Smooth muscle cell (in vitro differentiated cells): ENCODE data around the gene LRIT2. TPM values are rescaled to one million over a fixed set of nuclear protein-coding genes. Genes with fewer than 3 reads are reported as not detected.
A peak's percentile ranks its signal among the peaks of the same experiment; 100 is the strongest.

Experiments used
- DNase-seq: peaks from one replicate; lab custom pipeline; 2025; ENCODE audit not compliant: unreplicated experiment; lab: John Stamatoyannopoulos, UW
- H2AFZ ChIP-seq: fragments of 200-600 bp; sonication (generic); 2 replicates; pipeline ENCODE4 v1.6.0; 2016; ENCODE audit warnings: antibody characterized with exemption, low read depth, mild to moderate bottlenecking
- H3F3A ChIP-seq: fragments of 200-600 bp; sonication (generic); 2 replicates; pipeline ENCODE4 v1.6.0; 2017; ENCODE audit warnings: antibody characterized with exemption, low read depth
- H3K27ac ChIP-seq: fragments of 200-600 bp; sonication (generic); 2 replicates; pipeline ENCODE4 v1.5.1; 2016; ENCODE audit warnings: low read depth, mild to moderate bottlenecking
- H3K27me3 ChIP-seq: fragments of 200-600 bp; sonication (generic); 2 replicates; pipeline ENCODE4 v1.6.1; 2016; ENCODE audit warnings: low read depth, mild to moderate bottlenecking
- H3K36me3 ChIP-seq: fragments of 200-600 bp; sonication (generic); 2 replicates; pipeline ENCODE4 v1.5.1; 2016; ENCODE audit warnings: low read depth
- H3K4me1 ChIP-seq: fragments of 200-600 bp; sonication (generic); 2 replicates; pipeline ENCODE4 v1.5.1; 2016; ENCODE audit warnings: low read depth
- H3K4me2 ChIP-seq: fragments of 200-600 bp; sonication (generic); 2 replicates; pipeline ENCODE4 v1.6.0; 2016; ENCODE audit warnings: mild to moderate bottlenecking
- H3K4me3 ChIP-seq: fragments of 200-600 bp; sonication (generic); 2 replicates; pipeline ENCODE4 v1.5.1; 2016; ENCODE audit warnings: mild to moderate bottlenecking
- H3K79me2 ChIP-seq: fragments of 200-600 bp; sonication (generic); 2 replicates; pipeline ENCODE4 v1.6.0; 2016; ENCODE audit warnings: low read depth, mild to moderate bottlenecking
- H3K9ac ChIP-seq: fragments of 200-600 bp; sonication (generic); 2 replicates; pipeline ENCODE4 v1.6.0; 2016; ENCODE audit warnings: low read depth
- H3K9me3 ChIP-seq: fragments of 200-600 bp; sonication (generic); replicated peaks from 2 replicates; pipeline ENCODE4 v1.5.1; 2016; ENCODE audit warnings: low read depth
- H4K20me1 ChIP-seq: fragments of 200-600 bp; sonication (generic); 2 replicates; pipeline ENCODE4 v1.6.0; 2016; ENCODE audit warnings: low read depth
- CTCF ChIP-seq: fragments of 200-600 bp; sonication (generic); IDR thresholded peaks from 2 replicates; pipeline ENCODE4 v1.5.1; 2017; ENCODE audit warnings: borderline replicate concordance, mild to moderate bottlenecking, antibody characterized with exemption; ENCODE audit not compliant: insufficient read depth, poor library complexity, severe bottlenecking
- WGBS: methylation state at CpG from one replicate; pipeline ENCODE4 v1.1.7; 2016; ENCODE audit warnings: low lambda C conversion rate; 5-methylcytosine and 5-hydroxymethylcytosine counted together
- polyA plus RNA-seq: library from polyadenylated mRNA; unstranded; fragments of >200 nt; fragmentation: Nextera tagmentation; extraction: Ambion mirVana; gene quantifications from 2 replicates; pipeline ENCODE4 v1.2.1, GENCODE V29; 2016
- total RNA-seq: library from RNA; depleted of rRNA; stranded (reverse); fragments of >200 nt; gene quantifications from 2 replicates; pipeline ENCODE4 v1.2.3, GENCODE V29; 2014

Gene LRIT2
- total RNA-seq (not detected in 2 replicates), polyA plus RNA-seq (not detected in 2 replicates)

GRCh38 chr10:84225427-84226173, at the start of gene LRIT2:
Gene LRIT2 (minus strand): TSS chr10:84225544. CDS start chr10:84225520, 24 bp downstream.
- H3K36me3 ChIP-seq: no peaks in the 10 kb centered on the region
- H3K4me3 ChIP-seq: no peak within 1 kb of the TSS
- WGBS: 60% methylated on average over 6 of the region's 6 CpGs
- H4K20me1 ChIP-seq: no peaks in the 10 kb centered on the region
- no peaks in the 10 kb centered on the region for H3K4me1 ChIP-seq
- H3K27ac ChIP-seq: no peak within 1 kb of the TSS
- H2AFZ ChIP-seq: no peak within 1 kb of the TSS
- H3F3A ChIP-seq: no peaks in the 10 kb centered on the region
- H3K9me3 ChIP-seq: no peaks in the 10 kb centered on the region
- no peaks in the 10 kb centered on the region for H3K79me2 ChIP-seq
- DNase-seq: no peak
- no peak within 1 kb of the TSS for H3K4me2 ChIP-seq
- peaks cover 12% of the 10 kb centered on the region for H3K27me3 ChIP-seq
- no peak for TF ChIP-seq CTCF
- no peak within 1 kb of the TSS for H3K9ac ChIP-seq

GRCh38 chr10:84270708-84271107, 45.4 kb upstream of the LRIT2 start:
- no peaks in the 10 kb centered on the region for H3K27me3 ChIP-seq
- no peaks in the 10 kb centered on the region for H3K4me1 ChIP-seq
- H3K36me3 ChIP-seq: no peaks in the 10 kb centered on the region
- no peak for DNase-seq
- no peaks in the 10 kb centered on the region for H3F3A ChIP-seq
- H3K27ac ChIP-seq: no peak overlapping the region
- H2AFZ ChIP-seq: no peak overlapping the region
- H3K4me2 ChIP-seq: no peak overlapping the region
- H4K20me1 ChIP-seq: no peaks in the 10 kb centered on the region
- no peak for TF ChIP-seq CTCF
- WGBS: 87% methylated on average over 1 of the region's 1 CpG
- no peak overlapping the region for H3K9ac ChIP-seq
- no peaks in the 10 kb centered on the region for H3K79me2 ChIP-seq
- H3K9me3 ChIP-seq: no peaks in the 10 kb centered on the region
- H3K4me3 ChIP-seq: no peak overlapping the region

DNA sequence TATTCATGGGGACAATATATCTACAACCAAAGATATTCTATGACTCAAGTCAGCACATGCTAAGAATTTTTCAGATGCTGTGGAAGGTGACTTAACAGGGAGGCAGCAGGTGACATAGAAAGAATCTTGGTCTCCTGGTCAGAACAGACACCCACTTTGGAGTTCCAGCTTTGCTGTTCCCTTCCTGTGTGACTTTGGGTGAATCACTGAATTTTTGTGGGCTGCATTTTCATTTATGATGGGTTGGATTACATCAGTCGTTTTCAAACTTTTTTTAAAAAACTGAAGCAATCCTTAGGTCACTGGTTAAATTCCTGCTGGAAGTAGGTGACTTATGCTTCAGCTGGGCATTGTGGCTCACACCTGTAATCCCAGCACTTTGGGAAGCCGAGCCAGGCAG, 44.4 kb upstream of the LRIT2 start:
- WGBS: 42% methylated on average over 2 of the region's 2 CpGs
- Histone ChIP-seq H3K4me1 (no peaks in the 10 kb centered on the region), H3K27me3 (no peaks in the 10 kb centered on the region), H3K27ac (peak overlapping the region; percentile 35), H3K9me3 (no peaks in the 10 kb centered on the region), H2AFZ (no peak overlapping the region), H4K20me1 (no peaks in the 10 kb centered on the region), H3K36me3 (no peaks in the 10 kb centered on the region), H3K4me3 (no peak overlapping the region), H3F3A (no peaks in the 10 kb centered on the region), H3K9ac (no peak overlapping the region), H3K4me2 (no peak overlapping the region), H3K79me2 (no peaks in the 10 kb centered on the region)
- no peak for TF ChIP-seq CTCF
- no peak for DNase-seq

DNA sequence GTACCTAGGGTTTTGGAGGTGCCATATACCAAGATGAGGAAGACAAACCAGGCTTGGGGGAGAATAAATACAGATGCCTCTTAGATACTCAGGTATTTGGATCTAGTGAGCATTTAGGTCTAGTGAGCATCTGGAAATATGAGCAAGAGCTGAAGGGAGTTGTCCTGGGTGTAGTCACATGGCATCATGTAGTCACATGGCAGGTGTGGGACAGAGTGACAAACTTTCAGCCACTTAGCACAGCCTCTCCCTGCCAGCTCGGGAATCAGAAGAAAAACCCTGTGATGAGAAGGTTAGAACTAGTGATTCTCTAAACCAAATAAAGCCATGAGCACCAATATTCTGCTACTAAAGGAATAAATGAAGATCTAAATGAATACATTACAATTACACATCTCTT, 43.8 kb upstream of the LRIT2 start:
- Histone ChIP-seq H3K36me3 (no peaks in the 10 kb centered on the region), H3K79me2 (no peaks in the 10 kb centered on the region), H3K27ac (peak overlapping the region; percentile 35), H3K4me1 (no peaks in the 10 kb centered on the region), H2AFZ (no peak overlapping the region), H3K27me3 (no peaks in the 10 kb centered on the region), H3K9me3 (no peaks in the 10 kb centered on the region), H3F3A (no peaks in the 10 kb centered on the region), H3K4me3 (no peak overlapping the region), H3K4me2 (no peak overlapping the region), H4K20me1 (no peaks in the 10 kb centered on the region), H3K9ac (no peak overlapping the region)
- no peak for TF ChIP-seq CTCF
- WGBS: 92% methylated on average over 1 of the region's 1 CpG
- DNase-seq: no peak
